NCI-H128 (cell line): Measurements from ENCODE around the gene PEAK3.

Experiments used
- DNase-seq: peaks from one replicate; lab custom pipeline; 2025; ENCODE audit not compliant: unreplicated experiment; lab: John Stamatoyannopoulos, UW

Gene PEAK3

GRCh38 chr19:2315818-2316353, 33.9 kb upstream of the PEAK3 start:
- DNase-seq: no peak

- DNase-seq: no peak
Measured at GRCh38 chr19:2315121-2315817, 33.3 kb upstream of the PEAK3 start.

GRCh38 chr19:2312820-2313501, 31.0 kb upstream of the PEAK3 start:
- no peak for DNase-seq

- DNase-seq: no peak
Measured at GRCh38 chr19:2311093-2311492, 29.1 kb upstream of the PEAK3 start.

GRCh38 chr19:2309734-2310362, 27.9 kb upstream of the PEAK3 start:
- no peak for DNase-seq

- no peak for DNase-seq
Measured at GRCh38 chr19:2308114-2308556, 26.2 kb upstream of the PEAK3 start, which contains the start of gene LINGO3. TSS of gene LINGO3 (minus strand) at chr19:2308154. CDS start at chr19:2291776, 16,378 bp downstream.

- DNase-seq: no peak
Measured at GRCh38 chr19:2307518-2308012, 25.6 kb upstream of the PEAK3 start.

- DNase-seq: no peak
Measured at GRCh38 chr19:2306971-2307370, 25.0 kb upstream of the PEAK3 start.

GRCh38 chr19:2306281-2306806, 24.4 kb upstream of the PEAK3 start:
- no peak for DNase-seq

GRCh38 chr19:2305452-2306280, 23.7 kb upstream of the PEAK3 start:
- no peak for DNase-seq

- DNase-seq: no peak
Measured at GRCh38 chr19:2303211-2303798, 21.3 kb upstream of the PEAK3 start.

- DNase-seq: no peak
Measured at GRCh38 chr19:2302319-2303210, 20.6 kb upstream of the PEAK3 start.

GRCh38 chr19:2300533-2300932, 18.6 kb upstream of the PEAK3 start:
- DNase-seq: no peak

- DNase-seq: no peak
Measured at GRCh38 chr19:2296141-2296540, 14.2 kb upstream of the PEAK3 start.

GRCh38 chr19:2294687-2295335, 12.8 kb upstream of the PEAK3 start:
- no peak for DNase-seq

- DNase-seq: no peak
Measured at GRCh38 chr19:2291185-2291751, 9.3 kb upstream of the PEAK3 start.

GRCh38 chr19:2290441-2291184, 8.6 kb upstream of the PEAK3 start:
- no peak for DNase-seq
